ENCODE data around the gene EEPD1. TPM values are rescaled to one million over a fixed set of nuclear protein-coding genes. Genes with fewer than 3 reads are reported as not detected.

EEPD1 gene
- total RNA-seq, 2 donors from 2014 or later: 8.2 to 10.0 TPM

DNA sequence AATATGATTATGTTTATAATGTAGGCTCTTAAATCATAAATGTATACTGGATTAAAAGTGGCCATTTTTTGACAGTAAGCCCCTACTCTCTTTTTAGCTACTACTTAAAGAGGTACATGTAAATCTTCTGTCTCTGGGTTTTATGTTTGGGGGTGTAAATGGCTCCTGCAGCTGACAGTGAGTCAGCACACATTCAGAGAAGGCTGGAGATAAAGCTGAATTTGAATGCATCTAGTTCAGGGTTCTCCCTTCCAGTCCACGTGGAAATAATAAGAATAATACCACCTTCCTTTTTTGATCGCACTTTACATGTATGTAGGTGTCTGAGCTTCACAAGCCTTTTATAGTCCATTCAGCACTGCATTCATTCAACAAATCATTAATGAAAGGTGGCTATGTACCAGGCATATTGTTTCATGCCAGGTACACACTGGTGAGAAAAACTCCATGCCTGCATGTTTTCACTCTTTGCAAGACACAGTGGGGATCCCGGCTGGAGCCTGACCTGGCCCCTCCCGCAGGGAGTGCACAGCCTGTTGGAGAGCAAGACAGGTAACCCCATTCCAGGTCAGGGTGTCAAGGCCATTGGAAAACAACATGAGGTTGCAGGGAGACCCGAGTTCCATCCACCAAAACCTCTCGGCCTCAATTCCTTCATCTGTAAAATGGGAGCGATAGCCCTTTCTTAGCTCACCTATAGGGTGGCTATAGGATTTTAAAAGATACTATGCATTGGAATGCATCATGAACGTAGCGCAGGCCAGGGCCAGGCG is 129.1 kb downstream of the EEPD1 start:
- Histone ChIP-seq H3K9ac (ENCODE audit: low read depth in 2 of 2, low read length in 2 of 2) (no peak overlapping the region), H3K27ac (no peak overlapping the region), H3K4me3 (no peak overlapping the region), H3K36me3 (no peaks in the 10 kb centered on the region), H3K27me3 (no peaks in the 10 kb centered on the region), H3K9me3 (no peaks in the 10 kb centered on the region), H3K4me1 (peaks cover 9% of the 10 kb centered on the region)
- TF ChIP-seq, protein P1, sequence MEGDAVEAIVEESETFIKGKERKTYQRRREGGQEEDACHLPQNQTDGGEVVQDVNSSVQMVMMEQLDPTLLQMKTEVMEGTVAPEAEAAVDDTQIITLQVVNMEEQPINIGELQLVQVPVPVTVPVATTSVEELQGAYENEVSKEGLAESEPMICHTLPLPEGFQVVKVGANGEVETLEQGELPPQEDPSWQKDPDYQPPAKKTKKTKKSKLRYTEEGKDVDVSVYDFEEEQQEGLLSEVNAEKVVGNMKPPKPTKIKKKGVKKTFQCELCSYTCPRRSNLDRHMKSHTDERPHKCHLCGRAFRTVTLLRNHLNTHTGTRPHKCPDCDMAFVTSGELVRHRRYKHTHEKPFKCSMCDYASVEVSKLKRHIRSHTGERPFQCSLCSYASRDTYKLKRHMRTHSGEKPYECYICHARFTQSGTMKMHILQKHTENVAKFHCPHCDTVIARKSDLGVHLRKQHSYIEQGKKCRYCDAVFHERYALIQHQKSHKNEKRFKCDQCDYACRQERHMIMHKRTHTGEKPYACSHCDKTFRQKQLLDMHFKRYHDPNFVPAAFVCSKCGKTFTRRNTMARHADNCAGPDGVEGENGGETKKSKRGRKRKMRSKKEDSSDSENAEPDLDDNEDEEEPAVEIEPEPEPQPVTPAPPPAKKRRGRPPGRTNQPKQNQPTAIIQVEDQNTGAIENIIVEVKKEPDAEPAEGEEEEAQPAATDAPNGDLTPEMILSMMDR (IDR thresholded peaks at IDR 0.05): no peak
- no peak for DNase-seq
- intact Hi-C loops (cut with DNase I): loop anchor here (10.0 kb wide), 1 partner anchor 127 kb away; the partner anchor contains the start of gene EEPD1

GRCh38 chr7:36283181-36283580 is 130.1 kb downstream of the EEPD1 start:
- TF ChIP-seq, protein P1 (IDR thresholded peaks at IDR 0.05): no peak
- Histone ChIP-seq H3K4me3 (no peak overlapping the region), H3K27me3 (no peaks in the 10 kb centered on the region), H3K9ac (ENCODE audit: low read depth in 2 of 2, low read length in 2 of 2) (no peak overlapping the region), H3K27ac (no peak overlapping the region), H3K9me3 (no peaks in the 10 kb centered on the region), H3K36me3 (no peaks in the 10 kb centered on the region), H3K4me1 (peaks cover 12% of the 10 kb centered on the region)
- intact Hi-C loops (cut with DNase I): loop anchor here (10.0 kb wide), 1 partner anchor 128 kb away; the partner anchor contains the start of gene EEPD1
- DNase-seq: no peak

DNA sequence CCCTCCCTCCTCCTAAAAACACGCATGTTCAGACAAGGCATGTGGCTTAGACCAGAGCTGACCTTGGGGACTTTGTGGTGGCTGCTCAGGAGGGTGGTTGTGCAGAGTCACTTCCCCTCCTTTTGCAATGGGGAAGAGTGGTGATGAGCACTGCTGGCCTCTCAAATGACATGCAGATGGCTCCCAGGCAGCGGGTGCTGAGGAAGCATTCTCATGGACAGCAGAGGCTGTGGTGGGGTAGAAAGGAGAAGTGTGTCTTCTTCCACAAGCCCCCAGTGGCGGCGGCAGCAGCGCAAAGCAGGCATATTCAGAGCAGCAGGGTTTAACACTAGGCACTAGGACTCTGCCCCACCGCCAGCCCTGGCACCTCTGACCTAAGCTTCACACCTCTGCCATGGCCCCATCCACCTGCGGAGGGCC is 130.7 kb downstream of the EEPD1 start:
- peaks cover 12% of the 10 kb centered on the region for H3K4me1 ChIP-seq
- no peaks in the 10 kb centered on the region for H3K27me3 ChIP-seq
- TF ChIP-seq, protein P1 (IDR thresholded peaks at IDR 0.05): no peak
- intact Hi-C loops (cut with DNase I): loop anchor here (10.0 kb wide), 1 partner anchor 129 kb away; the partner anchor contains the start of gene EEPD1
- no peak overlapping the region for H3K9ac ChIP-seq (ENCODE audit: low read depth in 2 of 2, low read length in 2 of 2)
- no peak for DNase-seq
- H3K9me3 ChIP-seq: no peaks in the 10 kb centered on the region
- H3K4me3 ChIP-seq: no peak overlapping the region
- no peaks in the 10 kb centered on the region for H3K36me3 ChIP-seq
- H3K27ac ChIP-seq: no peak overlapping the region

GRCh38 chr7:36284456-36285090 is 131.5 kb downstream of the EEPD1 start:
- intact Hi-C loops (cut with DNase I): loop anchor here (10.0 kb wide), 1 partner anchor 130 kb away; the partner anchor contains the start of gene EEPD1
- Histone ChIP-seq H3K9me3 (no peaks in the 10 kb centered on the region), H3K4me3 (no peak overlapping the region), H3K36me3 (no peaks in the 10 kb centered on the region), H3K4me1 (peaks cover 12% of the 10 kb centered on the region), H3K9ac (ENCODE audit: low read depth in 2 of 2, low read length in 2 of 2) (no peak overlapping the region), H3K27me3 (no peaks in the 10 kb centered on the region), H3K27ac (no peak overlapping the region)
- TF ChIP-seq, protein P1 (IDR thresholded peaks at IDR 0.05): no peak
- no peak for DNase-seq

DNA sequence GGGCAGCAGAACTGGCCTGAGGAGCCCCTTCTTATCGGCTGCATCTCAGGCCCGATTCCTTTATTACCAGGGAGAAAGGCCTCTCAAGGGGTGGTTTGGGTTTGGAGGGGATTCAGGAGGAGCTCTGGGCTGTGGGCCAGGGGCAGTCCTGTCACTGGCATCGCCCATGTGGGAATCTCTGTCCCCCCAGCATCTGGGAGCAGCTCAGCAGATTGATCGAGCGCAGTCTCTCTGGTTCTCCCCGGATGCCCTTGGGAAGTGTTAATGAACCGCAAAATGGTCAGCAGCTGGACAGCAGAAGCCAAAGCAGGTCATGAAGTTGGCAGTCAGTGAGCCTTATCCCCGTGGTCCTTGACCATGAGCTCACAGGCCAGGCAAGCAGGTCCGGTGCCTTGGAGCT is 132.2 kb downstream of the EEPD1 start:
- H3K9ac ChIP-seq (ENCODE audit: low read depth in 2 of 2, low read length in 2 of 2): no peak overlapping the region
- no peaks in the 10 kb centered on the region for H3K36me3 ChIP-seq
- no peaks in the 10 kb centered on the region for H3K9me3 ChIP-seq
- TF ChIP-seq, protein P1 (IDR thresholded peaks at IDR 0.05): no peak
- intact Hi-C loops (cut with DNase I): loop anchor here (10.0 kb wide), 1 partner anchor 130 kb away; the partner anchor contains the start of gene EEPD1
- H3K4me1 ChIP-seq: peaks cover 11% of the 10 kb centered on the region
- no peak overlapping the region for H3K4me3 ChIP-seq
- no peak for DNase-seq
- no peaks in the 10 kb centered on the region for H3K27me3 ChIP-seq
- H3K27ac ChIP-seq: no peak overlapping the region
